Fibroblast of gingiva (primary cell): ENCODE measurements around the gene TMEM38B.

Experiments used
- DNase-seq: peaks from one replicate; pipeline ENCODE4 v3.0.0-alpha.2; 2011; ENCODE audit warnings: low read depth

Gene TMEM38B, protein sequence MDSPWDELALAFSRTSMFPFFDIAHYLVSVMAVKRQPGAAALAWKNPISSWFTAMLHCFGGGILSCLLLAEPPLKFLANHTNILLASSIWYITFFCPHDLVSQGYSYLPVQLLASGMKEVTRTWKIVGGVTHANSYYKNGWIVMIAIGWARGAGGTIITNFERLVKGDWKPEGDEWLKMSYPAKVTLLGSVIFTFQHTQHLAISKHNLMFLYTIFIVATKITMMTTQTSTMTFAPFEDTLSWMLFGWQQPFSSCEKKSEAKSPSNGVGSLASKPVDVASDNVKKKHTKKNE

DNA sequence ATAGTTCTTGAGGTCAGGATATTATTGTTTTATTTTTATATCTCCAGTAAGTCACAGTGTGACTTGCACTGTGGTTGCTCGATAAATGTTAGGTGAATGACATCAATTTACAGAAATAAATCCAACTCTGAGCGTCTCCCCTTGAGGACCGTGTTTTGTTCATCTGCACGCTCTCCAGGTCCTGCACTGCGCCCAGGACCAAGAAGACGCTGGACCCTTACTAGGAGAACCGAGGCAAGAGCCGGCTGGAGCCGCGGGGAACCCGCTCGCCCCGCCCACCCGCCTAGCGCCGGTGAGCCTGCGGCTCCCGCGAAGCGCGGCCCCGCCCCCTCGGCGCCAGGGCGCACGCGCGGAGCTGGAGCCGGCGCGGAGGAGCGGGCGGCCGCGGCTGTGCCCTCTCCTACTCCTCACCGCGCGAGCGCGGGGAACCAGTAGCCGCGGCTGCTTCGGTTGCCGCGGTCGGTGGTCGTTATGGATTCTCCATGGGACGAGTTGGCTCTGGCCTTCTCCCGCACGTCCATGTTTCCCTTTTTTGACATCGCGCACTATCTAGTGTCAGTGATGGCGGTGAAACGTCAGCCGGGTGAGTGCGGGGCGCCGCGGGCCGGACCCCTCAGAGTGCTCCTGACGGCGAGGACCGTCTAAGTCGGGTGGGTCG, at the start of gene TMEM38B:
TSS of gene TMEM38B (plus strand) at position 352 of the 658 bp plus-strand sequence. CDS start at position 472, 120 bp downstream.
- peak; percentile 52 for DNase-seq

DNA sequence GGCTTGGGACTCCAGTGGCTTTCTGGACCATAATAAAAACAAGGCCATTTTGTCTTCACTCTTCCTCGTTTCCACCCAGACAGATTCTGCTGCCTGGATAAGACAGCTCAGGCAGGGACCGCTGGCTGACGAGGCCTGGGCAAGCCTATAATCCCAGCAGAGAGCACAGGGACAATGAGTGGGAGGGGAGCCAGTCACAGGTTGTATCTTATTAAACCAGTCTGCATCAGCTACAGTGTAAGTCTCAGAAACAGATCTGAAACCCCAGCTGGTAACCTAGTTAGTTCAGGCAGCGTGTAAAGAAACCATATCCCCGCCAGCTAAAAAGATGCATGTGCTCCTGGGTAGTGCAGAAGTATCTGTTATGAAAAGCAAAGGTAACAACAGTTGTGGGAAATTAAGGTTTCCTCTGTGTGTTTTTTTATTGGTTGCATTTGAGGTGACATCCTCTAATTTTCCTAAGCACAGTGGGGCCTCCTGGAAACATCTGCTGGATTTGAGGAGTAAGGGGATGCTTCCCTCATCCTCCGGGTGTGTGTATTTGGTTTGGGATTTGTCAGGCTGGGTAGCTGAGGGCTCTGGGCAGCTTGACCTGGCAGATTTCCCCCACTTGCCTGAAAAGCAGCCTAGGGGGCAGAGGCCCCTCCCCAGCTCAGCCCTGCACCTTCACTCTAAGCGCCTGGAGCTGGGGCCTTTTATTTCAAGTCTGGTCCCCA, 47.3 kb upstream of the TMEM38B start:
- DNase-seq = no peak

DNA sequence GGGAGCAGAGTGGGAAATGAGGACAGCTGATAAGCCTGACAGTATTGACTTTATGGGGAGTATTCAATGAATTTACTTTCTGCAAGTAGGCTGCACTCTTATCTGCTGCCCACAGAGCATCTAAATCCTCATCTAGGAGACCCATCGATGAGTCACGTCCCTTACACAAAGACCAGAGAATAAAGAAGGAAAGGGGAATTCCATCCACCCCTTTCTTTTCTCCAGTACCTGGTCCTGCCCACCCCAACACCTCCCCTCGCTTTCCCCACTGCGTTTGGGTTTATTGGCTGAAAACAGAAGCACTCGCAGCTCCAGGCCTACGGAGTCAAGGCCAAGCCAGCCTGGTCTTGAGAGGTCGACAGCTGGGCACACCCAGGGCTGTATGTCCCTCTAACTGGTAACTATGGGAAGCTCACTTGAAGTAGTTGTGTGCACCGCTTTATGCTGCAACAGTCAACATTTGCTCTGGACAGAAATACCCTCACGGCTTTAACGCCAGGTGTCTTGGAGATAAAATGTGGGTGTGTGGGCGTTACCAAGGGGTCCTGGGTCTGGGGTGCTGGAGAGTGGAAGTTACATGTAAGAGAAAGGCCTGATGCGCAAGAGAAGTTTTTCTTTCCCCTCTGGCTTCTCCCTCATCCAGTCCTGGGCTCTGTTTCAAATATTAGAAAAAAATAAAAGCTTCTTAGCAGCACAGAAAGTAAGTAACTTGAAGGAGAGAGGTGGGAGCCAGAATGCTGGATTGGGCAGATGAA, 46.6 kb upstream of the TMEM38B start:
- DNase-seq = no peak

DNA sequence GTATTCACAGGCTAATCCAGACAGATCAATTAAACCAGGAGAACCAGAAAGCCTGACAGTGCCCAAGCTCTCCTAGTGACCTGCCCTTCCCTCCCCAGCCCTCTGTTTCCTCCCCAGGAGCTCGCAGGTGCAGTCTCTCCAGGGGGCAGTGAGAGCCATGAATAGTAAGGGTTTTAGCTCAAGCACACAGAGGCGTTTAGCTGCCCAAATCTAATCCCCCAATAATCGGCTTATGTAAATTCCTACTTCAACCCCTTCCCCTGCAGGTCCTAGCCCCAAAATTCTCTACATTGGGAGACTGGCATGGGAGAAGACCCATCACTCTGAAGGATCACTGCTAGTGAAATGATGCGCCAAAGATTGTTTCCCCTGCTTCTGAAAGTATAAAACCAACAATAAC, 42.5 kb upstream of the TMEM38B start:
- DNase-seq = no peak

DNA sequence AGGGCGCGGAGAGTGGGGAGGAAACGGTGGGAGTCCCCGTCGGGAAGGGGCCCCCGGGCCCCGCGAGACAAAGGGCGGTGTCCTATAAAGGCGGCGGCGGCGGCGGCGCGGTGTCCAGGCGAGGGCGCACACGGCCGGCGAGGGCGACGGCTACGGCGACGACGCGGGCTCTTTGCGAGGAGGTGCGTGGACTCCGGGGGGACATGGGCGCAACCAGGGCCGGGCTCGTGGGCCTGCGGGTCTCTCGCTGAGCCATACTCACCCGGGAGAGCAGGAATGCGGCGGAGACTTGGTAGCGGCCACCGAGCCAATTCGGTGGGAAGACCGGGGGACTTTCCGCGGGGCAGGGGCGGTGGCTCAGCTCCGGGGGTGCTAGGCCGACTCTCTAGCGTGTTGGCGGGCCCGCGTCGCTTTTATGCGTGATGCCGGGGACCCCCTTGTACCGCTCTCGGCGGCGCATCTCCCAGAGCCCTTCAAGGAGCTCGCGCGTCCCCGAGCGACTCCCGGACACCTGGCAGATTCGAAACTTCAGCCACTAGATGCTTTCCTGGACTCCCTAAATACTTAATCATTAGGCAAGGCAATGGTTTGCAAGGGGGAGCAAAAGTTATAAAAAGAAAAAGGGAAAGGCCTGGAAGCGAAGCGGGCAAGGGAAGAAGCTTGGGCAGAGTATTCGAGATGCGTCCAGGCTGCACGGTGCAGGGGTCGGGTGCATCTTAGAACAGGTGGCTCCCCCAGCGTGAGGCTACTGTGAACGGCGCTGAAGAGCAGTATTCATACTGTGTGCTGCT, 38.0 kb upstream of the TMEM38B start:
- DNase-seq = no peak

DNA sequence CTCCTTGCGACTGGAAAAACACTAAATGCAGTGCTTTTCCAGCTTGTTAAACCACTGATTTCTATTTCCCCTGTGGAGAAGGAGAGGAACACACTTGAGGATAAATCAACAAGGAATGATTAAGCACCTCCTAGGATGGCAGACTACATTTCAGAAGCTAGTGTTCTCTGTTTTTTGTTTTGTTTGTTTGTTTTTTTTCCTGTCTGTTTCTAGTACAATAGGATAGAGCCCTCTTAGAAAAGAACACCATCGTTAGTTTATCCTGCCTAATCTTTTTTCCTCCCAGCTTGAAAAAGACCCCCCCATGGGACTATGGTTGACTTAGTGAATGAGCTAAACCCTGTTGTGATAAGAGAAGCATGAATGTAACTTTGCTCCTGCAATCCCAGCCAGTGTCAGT, 36.0 kb upstream of the TMEM38B start:
- no peak for DNase-seq

DNA sequence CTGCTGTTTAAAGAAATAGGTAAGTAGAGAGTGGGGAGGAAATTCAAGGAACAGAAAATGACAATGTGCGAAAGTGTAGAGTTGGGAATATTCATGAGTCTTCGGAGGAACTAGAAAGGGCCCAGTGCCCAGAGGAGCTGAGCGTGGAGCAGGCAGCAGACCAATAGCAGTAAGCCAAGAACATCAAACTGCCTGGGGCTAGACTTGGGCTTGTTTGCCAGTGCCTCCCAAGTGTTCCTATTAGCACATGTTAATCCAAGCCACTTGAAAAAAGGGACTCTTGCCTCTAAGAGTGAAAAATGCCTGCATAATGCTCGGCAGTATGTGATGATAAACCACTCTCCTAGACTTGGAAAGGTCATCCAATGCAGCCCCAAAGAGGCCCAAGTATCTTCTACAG, 33.3 kb upstream of the TMEM38B start:
- peak; percentile 14 for DNase-seq

DNA sequence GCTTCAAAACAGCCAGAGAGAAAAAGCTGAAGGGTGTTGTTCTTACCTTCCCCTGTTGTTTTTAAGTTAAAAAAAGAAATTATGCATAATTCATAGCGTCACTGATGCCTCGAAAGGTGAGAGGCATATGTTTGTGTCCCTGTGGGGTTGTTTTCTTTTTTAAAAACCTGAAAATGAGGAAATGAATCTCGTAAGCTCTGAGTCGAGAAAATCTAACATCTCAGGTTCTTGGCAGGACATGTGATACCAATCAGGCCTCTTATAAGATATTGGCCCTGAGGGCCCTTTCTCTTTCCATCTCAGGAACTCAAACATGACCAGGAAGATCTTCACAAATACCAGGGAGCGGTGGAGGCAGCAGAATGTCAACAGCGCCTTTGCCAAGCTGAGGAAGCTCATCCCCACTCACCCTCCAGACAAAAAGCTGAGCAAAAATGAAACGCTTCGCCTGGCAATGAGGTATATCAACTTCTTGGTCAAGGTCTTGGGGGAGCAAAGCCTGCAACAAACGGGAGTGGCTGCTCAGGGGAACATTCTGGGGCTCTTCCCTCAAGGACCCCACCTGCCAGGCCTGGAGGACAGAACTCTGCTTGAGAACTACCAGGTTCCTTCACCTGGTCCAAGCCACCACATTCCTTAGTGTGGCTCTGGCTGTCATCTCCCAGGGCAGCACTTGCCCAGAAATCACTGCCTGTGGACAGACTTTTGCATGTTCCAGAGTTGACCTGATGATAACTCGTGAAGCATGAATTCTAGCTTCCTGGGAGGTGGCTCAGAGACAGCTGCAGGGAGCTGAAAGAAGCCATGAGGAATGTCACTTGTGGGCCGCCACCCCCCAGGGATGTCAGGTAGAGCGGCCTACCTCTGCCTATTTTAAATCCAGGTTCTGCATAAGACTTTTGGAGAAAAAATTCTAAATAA, 31.9 kb upstream of the TMEM38B start, which contains the start of gene TAL2:
TSS of gene TAL2 (plus strand) at position 274 of the 921 bp plus-strand sequence. CDS start at position 314, 40 bp downstream.
- no peak for DNase-seq

DNA sequence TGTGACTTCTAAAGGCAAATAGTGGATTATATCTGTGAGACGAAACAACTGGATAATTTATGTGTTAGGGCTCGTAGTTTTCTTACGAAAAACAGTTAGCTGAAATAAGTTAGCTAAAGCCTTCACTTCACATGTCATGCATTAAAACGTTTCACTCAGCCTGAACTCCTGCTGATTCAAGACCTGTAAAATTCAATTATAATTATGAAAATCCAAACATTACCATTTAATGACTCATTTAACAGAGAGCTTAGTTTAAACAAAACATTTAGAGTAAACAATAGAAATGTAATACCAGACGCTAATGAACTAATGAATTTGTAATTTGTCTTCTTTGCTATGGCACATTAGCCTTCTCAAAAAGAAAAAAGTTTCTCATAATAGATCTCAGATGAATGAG, 30.4 kb upstream of the TMEM38B start:
- no peak for DNase-seq

DNA sequence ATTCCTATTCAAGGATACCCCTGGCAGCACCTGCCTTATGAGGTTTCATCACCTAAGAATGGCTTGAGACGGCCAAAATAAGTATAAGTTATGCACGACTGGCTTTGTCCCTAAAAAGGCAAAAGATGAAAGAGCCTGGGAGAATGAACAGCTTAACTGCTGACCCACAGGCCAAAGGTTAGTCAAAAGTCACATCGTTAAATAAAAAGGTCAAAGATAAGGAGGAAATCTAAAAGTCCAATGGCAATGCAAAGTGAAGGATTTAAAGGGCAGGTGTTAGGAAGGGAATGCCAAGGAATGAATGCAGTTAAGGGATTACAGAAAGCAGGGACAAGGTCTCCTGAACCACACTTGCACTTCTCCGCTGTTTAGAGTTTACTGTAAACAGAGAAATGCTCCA, 26.5 kb upstream of the TMEM38B start:
- no peak for DNase-seq

DNA sequence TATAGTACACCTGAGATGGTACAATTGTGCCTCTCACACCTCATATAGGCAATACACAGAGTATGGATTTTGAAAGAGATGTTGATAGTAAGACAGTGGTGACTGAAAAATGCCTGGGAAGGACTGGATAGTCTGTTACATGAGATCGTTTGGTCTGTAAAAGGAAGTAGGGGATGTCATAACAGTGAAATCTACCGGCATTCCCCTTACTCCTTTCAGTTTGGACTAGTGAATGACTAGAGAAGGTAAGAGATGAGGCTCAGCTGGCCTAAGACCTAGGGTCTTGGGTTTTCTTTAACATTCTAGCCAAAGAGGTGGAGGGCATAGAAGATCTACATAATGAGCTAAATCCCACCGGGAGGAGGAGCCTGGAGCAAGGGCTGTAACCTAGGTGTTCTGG, 24.0 kb upstream of the TMEM38B start:
- DNase-seq = no peak

DNA sequence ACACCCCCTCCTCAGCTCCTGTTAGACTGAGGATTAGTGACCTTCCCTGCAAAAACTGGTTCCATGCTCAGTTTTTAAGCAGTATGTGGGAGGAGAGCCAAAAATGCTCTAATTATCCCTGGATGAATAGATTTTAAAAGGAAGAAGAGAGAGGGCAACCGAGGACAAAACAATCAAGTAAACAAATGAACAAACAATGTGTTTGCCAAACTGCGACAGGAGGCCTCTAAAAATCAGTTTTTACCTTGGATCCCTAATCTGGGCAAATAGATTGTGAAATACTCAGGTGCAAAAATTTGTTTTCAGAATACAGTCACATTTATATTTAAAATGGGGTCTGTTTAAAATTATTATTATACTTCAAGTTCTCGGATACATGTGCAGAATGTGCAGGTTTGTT, 23.6 kb upstream of the TMEM38B start:
- no peak for DNase-seq

DNA sequence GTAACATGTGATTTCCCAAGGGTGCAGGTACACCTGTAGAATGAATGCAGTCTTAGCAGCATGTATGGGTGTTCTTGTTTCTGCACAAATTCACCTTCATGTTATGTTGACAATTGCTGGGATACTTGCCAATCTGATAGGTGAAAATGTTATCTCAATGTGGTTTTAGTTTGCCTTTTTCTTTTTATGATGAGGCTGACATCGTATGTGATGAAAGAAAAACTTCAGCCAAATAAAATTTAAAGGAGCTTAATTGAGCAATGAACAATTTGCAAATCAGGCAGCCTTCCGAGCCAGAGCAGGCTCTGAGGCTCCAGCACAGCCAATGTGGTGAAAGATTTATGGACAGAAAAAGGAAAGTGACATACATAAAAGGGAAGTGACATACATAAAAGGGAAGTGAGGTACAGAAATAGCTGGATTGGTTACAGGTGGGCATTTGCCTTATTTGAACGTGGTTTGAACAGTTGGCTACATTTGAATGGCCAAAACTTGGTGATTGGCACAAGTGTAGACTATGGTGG, 21.6 kb upstream of the TMEM38B start:
- no peak for DNase-seq

DNA sequence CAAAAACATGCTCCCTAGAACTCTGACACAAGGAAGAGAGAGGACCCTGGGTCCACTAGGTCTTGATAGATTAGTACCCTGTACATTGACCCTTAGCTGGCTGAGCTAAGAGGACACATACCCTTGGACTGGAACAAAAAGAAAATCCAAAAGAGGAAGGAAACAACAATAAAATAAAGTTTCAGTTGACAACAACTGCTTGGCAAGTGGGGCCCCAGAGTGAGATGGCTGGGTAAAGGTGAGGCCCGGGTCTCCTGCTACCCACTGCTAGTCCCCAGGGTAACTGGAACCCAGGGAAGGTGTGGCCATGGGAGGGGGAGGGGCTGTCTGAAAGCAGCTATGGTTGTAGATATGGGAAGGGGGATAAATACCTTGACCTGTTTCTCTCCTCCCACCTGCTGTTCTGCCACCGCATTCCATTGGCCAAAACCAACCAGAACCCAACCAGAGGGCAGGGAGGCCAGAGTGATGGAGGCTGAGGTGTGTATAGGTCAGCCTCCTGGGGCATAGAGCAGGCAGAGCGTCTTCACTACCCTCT, 20.4 kb upstream of the TMEM38B start:
- DNase-seq = no peak

DNA sequence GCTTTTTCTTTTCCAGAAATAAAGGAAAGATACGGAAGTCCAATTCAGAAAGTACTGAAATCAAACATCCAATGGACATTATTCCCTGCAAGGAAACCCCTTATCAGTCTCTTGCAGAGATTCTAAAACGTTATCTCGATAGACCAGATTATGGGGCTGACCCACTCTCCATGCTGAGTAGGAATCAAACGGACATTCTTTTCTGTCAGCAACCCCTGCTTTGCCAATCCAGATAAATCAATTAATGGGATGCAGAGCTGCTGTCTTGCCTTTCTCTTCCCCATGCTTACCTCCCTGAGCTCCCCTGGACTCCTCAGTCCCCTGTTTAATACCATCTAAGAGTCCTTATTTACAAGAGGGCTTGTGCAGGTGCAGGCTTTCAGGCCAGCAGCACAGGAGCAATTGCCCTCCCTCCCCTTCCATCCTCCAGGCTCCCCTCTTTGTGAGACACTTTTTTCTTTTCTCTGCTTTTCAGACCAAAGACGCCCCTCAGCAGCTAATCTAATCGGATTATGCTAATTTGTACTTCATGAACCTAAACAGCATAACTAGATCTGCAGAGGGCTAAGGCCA, 17.9 kb upstream of the TMEM38B start:
- no peak for DNase-seq

DNA sequence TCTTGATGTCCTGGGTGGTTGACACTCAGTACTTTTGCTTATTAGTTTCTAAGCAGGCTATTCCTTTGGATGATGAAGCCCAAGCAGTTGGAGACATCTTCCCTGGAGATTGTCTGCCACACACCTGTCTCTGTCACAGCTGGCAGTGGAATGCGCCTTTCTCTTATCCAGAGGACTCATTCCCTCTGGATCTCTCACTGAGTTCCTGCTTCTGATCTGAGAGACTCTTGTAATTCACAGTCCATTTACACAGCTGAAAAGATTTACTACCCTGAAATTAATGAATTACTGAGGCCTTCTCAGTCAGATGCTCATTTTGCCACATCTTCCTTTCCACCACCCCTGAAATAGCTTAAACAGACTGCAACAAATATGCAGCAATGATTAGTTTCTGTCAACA, 16.2 kb upstream of the TMEM38B start:
- no peak for DNase-seq

DNA sequence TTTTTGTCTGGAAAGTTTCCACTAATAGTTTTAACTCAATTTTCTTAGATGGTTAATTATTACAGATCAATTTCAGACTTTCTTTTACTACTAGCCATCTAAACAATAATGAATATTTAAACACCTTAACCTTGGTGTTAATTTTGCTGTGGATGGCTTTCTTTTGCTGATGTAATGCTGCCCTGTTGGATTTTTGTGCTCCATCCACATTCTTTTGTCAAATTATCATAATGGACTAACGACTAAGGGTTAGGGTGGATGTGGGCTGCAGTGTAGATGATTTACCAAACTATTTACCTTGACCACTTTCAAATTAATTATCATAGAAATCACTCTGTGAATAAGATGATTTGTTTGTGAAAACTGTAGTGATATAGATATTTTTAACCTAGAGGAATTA, 15.6 kb upstream of the TMEM38B start:
- DNase-seq = no peak

DNA sequence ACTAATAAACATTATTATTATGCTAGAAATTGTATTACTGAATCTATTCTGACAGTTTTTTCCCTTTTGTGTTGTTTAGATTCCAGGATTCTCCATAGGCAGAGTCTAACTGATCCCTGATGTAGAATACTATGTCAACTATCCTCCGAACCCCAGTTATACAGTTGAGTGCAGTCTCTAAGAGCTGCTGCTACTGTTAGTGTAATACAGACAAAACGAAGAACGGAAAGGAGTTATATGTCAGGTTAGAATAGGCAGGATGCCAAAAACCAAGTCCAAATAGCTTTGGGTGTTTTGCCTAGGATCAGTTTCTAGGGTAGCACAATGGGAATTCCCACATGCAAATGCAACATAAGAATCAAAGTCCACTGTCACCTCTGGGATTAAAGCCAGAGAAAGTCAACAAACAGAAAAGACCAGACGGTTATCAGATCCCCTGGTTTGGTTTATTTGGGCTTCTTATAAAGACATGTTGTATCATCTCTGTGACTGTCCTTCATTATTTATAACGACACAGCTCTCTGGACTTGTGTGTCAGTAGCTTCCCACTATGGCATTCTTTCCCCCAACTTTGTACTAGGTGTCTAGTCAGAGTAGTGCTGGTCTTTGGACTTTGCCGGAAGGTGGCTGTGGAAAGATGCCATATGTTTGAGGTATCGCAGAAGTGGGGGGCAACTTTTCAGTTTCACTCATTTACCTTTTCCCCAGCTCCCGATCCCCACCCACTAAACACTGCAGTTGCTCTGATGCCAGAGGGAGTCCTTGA, 14.9 kb upstream of the TMEM38B start:
- no peak for DNase-seq

DNA sequence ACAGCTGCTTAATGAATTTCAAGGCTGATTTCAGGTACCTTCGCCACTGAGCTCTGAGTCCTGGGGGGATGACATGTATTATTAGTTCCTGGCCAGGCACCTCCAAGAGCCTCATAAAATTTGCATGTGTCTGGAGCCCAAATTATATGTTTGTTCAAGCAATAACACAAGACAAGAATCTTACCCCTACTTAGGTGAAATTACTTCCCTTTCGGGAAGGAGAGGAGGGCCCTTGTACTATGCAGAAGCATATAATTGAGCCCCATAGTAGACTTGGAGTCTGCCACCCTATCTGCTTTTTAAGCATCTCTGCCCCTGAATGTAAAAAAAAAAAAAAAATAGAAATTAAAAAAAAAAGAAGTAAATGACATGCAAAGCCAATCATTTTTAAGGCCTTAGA, 13.0 kb upstream of the TMEM38B start:
- no peak for DNase-seq
